ENCODE measurements around the gene POMP.

DNA sequence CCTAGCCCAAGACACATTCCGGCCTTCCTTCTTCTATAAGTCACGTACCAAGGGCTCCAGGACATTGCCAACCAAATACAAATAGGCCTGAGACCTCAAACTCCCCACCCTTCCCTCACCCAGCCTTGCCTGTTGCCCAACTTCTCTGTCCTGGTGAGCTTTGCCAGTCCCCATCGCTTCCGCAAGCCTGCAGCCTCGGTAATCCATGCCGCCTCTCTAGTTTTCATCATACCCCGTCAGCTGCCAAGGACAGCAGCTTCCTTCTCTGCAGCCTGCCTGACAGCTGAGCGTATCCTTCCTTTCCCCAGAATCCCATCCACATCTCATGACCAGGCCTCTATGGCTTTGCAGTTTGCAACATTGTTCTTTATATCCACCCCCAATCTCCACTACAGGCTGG lies 36.6 kb upstream of the POMP start:
- TF ChIP-seq, protein P1, sequence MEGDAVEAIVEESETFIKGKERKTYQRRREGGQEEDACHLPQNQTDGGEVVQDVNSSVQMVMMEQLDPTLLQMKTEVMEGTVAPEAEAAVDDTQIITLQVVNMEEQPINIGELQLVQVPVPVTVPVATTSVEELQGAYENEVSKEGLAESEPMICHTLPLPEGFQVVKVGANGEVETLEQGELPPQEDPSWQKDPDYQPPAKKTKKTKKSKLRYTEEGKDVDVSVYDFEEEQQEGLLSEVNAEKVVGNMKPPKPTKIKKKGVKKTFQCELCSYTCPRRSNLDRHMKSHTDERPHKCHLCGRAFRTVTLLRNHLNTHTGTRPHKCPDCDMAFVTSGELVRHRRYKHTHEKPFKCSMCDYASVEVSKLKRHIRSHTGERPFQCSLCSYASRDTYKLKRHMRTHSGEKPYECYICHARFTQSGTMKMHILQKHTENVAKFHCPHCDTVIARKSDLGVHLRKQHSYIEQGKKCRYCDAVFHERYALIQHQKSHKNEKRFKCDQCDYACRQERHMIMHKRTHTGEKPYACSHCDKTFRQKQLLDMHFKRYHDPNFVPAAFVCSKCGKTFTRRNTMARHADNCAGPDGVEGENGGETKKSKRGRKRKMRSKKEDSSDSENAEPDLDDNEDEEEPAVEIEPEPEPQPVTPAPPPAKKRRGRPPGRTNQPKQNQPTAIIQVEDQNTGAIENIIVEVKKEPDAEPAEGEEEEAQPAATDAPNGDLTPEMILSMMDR (IDR thresholded peaks at IDR 0.05) = no peak
- no peak for TF ChIP-seq POLR2A (IDR thresholded peaks at IDR 0.05)

Measured in uterus (tissue), 2 donors.